Fibroblast of mammary gland (primary cell): ENCODE results near the gene COPA.

ENCODE experiments used
- DNase-seq: peaks from one replicate; pipeline ENCODE4 v3.0.0-alpha.2; 2010; ENCODE audit warnings: low read depth
- H3K4me3 ChIP-seq: 2 replicates; pipeline ENCODE4 v1.5.1; 2011; ENCODE audit warnings: low read depth, mild to moderate bottlenecking, low read length, moderate library complexity; ENCODE audit not compliant: control insufficient read depth
- TF ChIP-seq, protein P1 (sequence below): conservative IDR thresholded peaks from 2 replicates; pipeline ENCODE4 v1.5.1; 2011; ENCODE audit warnings: low read depth, low read length, inconsistent platforms; ENCODE audit not compliant: control insufficient read depth, insufficient read depth

COPA gene

DNA sequence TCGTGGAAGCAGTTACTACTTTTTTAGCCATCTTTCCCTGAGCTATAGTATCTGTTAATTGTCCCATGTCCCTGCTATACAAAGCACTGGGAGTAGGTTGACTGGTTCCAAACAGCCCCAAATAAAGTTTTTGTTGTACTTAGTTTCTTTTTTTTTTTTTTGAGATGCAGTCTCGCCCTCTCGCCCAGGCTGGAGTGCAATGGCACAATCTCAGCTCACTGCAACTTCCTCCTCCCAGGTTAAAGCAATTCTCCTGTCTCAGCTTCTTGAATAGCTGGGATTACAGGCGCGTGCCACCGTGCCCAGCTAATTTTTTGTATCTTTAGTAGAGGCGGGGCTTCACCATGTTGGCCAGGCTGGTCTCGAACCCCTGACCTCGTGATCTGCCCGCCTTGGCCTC lies 3.4 kb upstream of the COPA start:
- no peak for DNase-seq
- TF ChIP-seq, protein P1, sequence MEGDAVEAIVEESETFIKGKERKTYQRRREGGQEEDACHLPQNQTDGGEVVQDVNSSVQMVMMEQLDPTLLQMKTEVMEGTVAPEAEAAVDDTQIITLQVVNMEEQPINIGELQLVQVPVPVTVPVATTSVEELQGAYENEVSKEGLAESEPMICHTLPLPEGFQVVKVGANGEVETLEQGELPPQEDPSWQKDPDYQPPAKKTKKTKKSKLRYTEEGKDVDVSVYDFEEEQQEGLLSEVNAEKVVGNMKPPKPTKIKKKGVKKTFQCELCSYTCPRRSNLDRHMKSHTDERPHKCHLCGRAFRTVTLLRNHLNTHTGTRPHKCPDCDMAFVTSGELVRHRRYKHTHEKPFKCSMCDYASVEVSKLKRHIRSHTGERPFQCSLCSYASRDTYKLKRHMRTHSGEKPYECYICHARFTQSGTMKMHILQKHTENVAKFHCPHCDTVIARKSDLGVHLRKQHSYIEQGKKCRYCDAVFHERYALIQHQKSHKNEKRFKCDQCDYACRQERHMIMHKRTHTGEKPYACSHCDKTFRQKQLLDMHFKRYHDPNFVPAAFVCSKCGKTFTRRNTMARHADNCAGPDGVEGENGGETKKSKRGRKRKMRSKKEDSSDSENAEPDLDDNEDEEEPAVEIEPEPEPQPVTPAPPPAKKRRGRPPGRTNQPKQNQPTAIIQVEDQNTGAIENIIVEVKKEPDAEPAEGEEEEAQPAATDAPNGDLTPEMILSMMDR = no peak
- H3K4me3 ChIP-seq = no peak overlapping the region

DNA sequence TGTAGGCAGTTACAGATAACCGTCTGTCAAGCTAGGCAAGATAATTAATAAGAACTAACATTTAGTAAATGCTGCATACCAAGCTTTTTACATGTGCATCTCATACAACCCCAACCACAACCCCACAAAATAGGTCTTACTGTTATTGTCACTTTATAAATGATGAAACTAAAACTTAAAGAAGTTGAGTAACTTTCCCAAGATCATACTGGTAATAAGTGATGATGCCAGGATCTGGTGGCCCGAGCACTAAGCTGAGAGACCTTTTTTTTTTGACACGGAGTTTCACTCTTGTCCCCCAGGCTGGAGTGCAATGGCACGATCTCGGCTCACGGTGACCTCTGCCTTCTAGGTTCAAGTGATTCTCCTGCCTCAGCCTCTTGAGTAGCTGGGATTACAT lies 1.9 kb upstream of the COPA start:
- H3K4me3 ChIP-seq = no peak overlapping the region
- no peak for DNase-seq
- TF ChIP-seq, protein P1 = no peak

DNA sequence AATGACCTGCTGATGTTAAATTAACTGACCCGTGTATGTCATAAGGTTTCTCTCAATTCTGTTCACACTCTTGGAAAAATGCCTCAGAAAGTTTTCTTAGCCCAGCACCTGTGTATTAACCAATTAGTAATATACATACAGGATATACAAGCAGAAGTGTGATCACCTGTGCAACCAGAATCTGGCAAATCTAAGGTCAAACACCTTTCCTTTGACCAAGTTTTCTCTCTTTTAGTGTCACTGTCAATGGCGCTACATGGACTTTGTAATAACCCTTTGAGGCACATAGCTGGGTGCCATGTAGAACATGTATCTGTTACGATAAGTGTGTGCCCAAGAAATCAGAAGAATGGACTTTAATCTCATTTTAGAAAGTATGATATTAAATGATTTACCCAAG lies 1.2 kb upstream of the COPA start:
- DNase-seq = no peak
- H3K4me3 ChIP-seq = peak overlapping the region; percentile 89
- TF ChIP-seq, protein P1 = no peak

DNA sequence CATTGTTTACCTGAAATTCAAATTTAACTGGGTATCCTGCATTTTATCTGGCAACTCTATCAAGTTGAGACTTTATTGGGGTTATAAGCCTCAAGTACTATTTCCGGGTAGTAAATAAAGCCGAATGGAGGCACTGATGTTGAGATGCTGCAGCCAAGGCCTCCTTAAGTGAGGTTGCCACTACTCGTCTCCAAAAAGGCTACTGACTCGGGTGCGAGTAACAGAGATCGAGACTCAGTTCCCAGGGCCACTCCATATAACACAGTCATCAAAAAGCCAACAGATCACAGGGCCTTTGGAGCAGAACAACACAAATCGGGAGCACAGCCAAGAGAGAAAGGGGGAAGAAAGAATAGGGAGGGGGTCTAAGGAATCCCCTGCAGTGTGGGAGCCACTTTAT lies 524 bp downstream of the COPA start:
- peak; percentile 15 for DNase-seq
- TF ChIP-seq, protein P1 = no peak
- H3K4me3 ChIP-seq = peak overlapping the region; percentile 89

DNA sequence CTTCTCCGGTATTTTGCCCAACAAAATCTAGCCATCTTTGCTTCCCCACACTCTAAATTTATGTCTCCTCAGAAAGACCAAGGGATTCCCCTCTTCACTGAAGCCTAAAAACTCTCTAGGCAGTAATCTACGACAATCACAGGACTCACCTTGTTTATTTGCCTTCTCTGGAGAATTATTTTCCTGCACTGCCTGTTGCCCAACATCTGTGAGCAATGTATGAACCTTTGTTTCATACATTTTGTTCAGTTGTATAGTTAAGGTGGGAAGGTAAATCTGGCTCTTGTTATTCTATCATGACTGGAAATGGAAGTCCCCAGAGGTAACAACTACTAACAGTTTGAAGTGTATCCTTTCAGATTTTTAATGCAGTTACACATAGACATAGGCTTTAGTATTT lies 2.2 kb downstream of the COPA start:
- TF ChIP-seq, protein P1 = no peak
- peak; percentile 12 for DNase-seq
- H3K4me3 ChIP-seq = peak overlapping the region; percentile 22

DNA sequence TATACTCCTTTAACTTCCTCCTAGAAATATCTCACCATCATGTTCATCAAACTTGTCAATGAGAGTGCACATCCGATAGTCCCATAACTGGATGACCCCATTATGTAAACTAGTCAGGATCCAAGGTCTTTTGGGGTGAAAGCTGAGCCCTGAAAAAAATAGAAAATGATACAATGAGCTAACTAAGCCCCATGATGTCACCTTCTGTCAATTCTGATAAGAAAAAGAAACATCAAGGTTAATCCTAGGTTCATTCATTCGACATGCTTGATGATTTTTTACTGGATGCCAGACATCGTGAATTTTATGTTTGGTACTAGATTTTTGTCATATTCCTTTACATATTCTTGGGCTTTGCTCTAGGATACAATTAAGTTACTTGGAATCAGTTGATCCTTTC lies 2.9 kb downstream of the COPA start:
- TF ChIP-seq, protein P1 = no peak
- DNase-seq = no peak
- no peak overlapping the region for H3K4me3 ChIP-seq

DNA sequence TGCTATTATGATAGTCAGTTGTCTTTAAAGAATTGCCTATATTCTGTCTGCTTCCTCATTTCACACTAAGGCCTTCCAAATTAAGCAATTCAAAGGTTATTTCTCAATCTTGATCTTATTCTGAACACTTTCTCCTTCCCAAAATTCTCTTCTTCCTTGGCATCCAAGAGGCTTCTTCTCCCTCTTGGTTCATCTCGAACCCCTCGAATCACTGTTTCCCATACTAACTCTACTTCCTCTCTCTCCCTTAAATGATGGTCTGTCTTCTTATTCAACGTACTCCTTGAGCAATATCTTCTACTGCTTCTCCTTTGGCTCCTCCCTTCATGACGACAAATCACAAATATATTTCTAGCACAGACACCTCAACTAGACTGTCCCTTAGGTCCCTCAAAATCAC lies 4.5 kb downstream of the COPA start:
- H3K4me3 ChIP-seq = no peak overlapping the region
- TF ChIP-seq, protein P1 = no peak
- peak; percentile 7 for DNase-seq
